SK-N-MC (cell line): ENCODE measurements around the gene HNRNPH2.

Source experiments
- DNase-seq: peaks from one replicate; pipeline ENCODE4 v3.0.0-alpha.2; 2011; ENCODE audit warnings: low read depth, low spot score
- H3K27ac ChIP-seq: fragments of 200-600 bp; sonication (generic); 2 replicates; pipeline ENCODE4 v1.5.1; 2016; ENCODE audit warnings: mixed run types
- H3K36me3 ChIP-seq: fragments of 200-600 bp; sonication (generic); 2 replicates; pipeline ENCODE4 v1.6.1; 2017; ENCODE audit warnings: antibody characterized with exemption, low read length, mixed read lengths; ENCODE audit not compliant: insufficient read depth
- H3K4me3 ChIP-seq: fragments of 200-600 bp; sonication (generic); 2 replicates; pipeline ENCODE4 v1.5.1; 2016
- H3K9ac ChIP-seq: fragments of 200-600 bp; sonication (generic); 2 replicates; pipeline ENCODE4 v1.8.0; 2017; ENCODE audit warnings: mixed run types, mixed read lengths; ENCODE audit not compliant: insufficient read length
- H3K9me3 ChIP-seq: fragments of 200-600 bp; sonication (generic); 2 replicates; pipeline ENCODE4 v1.6.1; 2017; ENCODE audit warnings: low read depth, mild to moderate bottlenecking, antibody characterized with exemption, low read length, moderate library complexity, mixed read lengths
- EZH2 ChIP-seq: fragments of 200-600 bp; sonication (generic); IDR thresholded peaks from one replicate; pipeline ENCODE4 v1.6.1; 2017; ENCODE audit warnings: antibody characterized with exemption
- FOXP2 ChIP-seq: optimal IDR thresholded peaks from 2 replicates; pipeline ENCODE3; 2011; ENCODE audit warnings: mild to moderate bottlenecking, moderate library complexity; ENCODE audit not compliant: insufficient read depth; ENCODE audit errors: extremely low read length, control extremely low read depth
- POLR2AphosphoS5 ChIP-seq: IDR thresholded peaks from 2 replicates; pipeline ENCODE4 v1.6.1; 2012; ENCODE audit warnings: mild to moderate bottlenecking, low read depth, low read length, borderline replicate concordance

Gene HNRNPH2, protein sequence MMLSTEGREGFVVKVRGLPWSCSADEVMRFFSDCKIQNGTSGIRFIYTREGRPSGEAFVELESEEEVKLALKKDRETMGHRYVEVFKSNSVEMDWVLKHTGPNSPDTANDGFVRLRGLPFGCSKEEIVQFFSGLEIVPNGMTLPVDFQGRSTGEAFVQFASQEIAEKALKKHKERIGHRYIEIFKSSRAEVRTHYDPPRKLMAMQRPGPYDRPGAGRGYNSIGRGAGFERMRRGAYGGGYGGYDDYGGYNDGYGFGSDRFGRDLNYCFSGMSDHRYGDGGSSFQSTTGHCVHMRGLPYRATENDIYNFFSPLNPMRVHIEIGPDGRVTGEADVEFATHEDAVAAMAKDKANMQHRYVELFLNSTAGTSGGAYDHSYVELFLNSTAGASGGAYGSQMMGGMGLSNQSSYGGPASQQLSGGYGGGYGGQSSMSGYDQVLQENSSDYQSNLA

DNA sequence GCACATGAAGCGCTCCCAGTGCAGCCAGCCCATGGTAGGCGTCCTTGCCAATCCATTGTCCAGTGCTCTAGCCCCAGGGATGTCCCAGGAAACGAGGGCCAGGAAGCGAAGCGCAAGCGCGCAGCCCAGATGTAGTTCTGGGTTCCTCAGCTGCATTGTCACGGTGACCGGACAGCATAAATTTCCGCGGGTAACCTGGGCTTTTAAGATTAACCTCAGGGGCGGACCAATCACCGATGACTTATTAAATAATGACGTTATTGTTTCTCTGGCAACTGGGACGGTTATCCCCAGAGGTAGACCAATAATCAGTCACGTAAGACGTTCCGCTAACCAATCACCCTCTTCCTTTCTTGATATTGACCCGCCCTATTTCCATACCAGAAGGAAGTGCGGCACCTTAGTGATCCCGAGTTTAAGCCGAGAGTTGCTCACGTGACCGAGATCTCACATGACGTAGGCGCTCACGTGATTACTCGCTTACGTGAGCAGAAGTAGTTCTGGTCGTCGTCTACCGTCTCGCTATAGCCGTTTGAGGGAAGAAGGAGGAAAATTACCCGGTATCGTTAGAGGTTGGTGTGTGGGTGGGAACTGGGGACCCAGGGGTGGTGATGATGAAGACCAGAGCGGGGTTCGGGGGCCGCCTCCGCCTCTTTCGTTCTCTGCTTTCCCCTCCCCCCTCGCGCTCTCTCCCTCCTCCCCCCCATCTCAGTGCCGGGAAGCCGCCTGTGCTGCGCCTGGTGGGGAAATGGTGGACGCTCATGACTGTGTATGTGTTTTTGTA, at the start of gene HNRNPH2, which contains the start of gene GLA:
TSS of gene HNRNPH2 (plus strand) at position 475 of the 784 bp plus-strand sequence. CDS start 3,767 bp downstream, outside the sequence.
TSS of gene GLA (minus strand) at position 178 of the 784 bp plus-strand sequence. CDS start at position 156, 22 bp downstream.
- peak; percentile 56; the same call in 1 of the 2 replicates for TF ChIP-seq POLR2AphosphoS5
- no peak for TF ChIP-seq FOXP2
- TF ChIP-seq EZH2 = no peak
- peaks cover 14% of the 10 kb centered on the region; the same call in 1 of the 2 replicates for H3K36me3 ChIP-seq
- H3K27ac ChIP-seq = peak within 1 kb of the TSS; percentile 93
- H3K9me3 ChIP-seq = no peaks in the 10 kb centered on the region
- H3K9ac ChIP-seq = peak within 1 kb of the TSS; percentile 95
- peak; percentile 95 for DNase-seq
- H3K4me3 ChIP-seq = peak within 1 kb of the TSS; percentile 89

DNA sequence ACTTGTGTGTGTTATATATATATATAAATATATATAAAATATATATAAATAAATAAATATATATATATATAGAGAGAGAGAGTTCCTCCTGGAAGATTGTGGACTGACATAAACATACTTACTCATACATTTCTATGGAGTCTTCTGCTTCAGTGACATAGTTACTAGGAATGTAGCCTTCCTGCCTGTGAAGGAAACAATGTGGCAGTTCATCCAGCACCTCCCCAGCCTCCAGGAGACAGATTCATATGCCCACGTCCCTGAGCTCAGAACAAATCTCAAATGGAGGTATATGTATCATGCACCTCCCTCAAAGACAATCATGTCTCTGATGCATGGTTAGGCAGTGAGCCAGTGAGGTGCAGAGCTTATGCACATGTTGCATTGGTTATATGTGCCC, 48.1 kb upstream of the HNRNPH2 start:
- H3K9ac ChIP-seq = no peak overlapping the region
- no peaks in the 10 kb centered on the region for H3K36me3 ChIP-seq
- no peaks in the 10 kb centered on the region for H3K9me3 ChIP-seq
- no peak for DNase-seq
- H3K27ac ChIP-seq = no peak overlapping the region
- TF ChIP-seq FOXP2 = no peak
- no peak for TF ChIP-seq POLR2AphosphoS5
- TF ChIP-seq EZH2 = no peak
- H3K4me3 ChIP-seq = no peak overlapping the region

DNA sequence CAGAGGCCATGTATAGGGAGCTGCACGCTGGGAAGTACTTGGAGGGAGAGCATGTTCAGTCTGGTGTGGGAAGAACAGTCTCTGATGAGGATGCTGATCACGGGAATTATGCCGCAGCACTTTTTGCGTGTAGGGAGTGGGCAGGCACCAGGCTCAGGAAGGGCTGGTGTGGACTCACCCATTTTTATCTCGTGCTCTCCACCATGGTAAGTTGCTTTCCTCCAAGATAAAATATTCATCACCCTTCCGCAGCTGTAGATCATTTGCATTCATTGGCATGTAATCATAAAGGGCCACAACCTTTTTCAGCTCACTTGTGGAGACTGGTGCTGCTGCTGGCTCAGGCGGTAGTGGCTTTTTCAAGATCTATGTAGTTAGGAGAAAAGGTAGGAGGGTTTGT, 47.6 kb upstream of the HNRNPH2 start:
- Histone ChIP-seq H3K9me3 (no peaks in the 10 kb centered on the region), H3K9ac (no peak overlapping the region), H3K36me3 (no peaks in the 10 kb centered on the region), H3K27ac (no peak overlapping the region), H3K4me3 (no peak overlapping the region)
- DNase-seq = no peak
- TF ChIP-seq FOXP2 (no peak), POLR2AphosphoS5 (no peak), EZH2 (no peak)

DNA sequence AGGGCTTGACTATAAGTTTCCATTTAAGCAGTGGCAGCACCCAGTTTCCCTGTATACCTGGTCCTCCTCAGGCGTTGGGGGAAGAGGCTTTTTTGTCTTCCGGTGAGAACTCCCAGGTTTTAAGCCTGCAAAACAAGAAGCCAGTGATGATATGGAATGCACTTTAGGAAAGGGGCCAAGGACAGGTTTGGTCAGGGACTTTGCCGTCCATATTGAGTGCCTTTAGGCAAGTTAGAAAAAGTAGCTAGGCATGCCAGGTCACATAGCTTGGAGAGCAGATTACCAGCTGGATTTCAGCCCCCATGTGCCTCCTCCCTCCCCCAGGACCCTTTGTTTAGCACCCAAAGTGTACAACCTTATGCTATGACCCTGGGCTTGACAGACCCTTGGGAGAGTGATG, 45.9 kb upstream of the HNRNPH2 start:
- no peak for TF ChIP-seq FOXP2
- no peak for TF ChIP-seq EZH2
- TF ChIP-seq POLR2AphosphoS5 = no peak
- DNase-seq = no peak

DNA sequence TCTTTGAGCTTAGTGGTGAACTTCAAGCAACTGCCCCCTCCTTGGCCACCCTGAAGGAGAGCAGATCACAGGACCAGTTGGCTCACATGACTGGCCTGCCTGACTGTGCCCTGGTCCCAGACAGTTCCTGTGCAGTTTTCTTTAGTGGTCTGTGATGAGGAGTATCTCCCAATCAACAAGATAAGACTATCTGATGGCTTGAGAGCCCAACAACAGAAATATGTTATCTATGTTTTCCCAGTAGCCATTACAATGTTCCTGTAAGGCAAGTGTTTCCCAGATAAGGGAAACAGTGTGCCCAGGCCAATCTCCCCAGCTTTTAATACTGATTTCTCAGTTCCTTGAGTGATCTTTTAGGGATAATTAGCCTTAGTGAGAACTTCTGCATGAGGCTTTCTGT, 45.3 kb upstream of the HNRNPH2 start:
- no peak for DNase-seq
- Histone ChIP-seq H3K9ac (no peak overlapping the region), H3K9me3 (no peaks in the 10 kb centered on the region), H3K27ac (no peak overlapping the region), H3K4me3 (no peak overlapping the region), H3K36me3 (no peaks in the 10 kb centered on the region)
- TF ChIP-seq EZH2 (no peak), FOXP2 (no peak), POLR2AphosphoS5 (no peak)

More for the DNA sequence above, 45.9 kb upstream of the HNRNPH2 start:
- no peaks in the 10 kb centered on the region for H3K9me3 ChIP-seq
- H3K27ac ChIP-seq = no peak overlapping the region
- no peaks in the 10 kb centered on the region for H3K36me3 ChIP-seq
- H3K9ac ChIP-seq = no peak overlapping the region
- H3K4me3 ChIP-seq = no peak overlapping the region

DNA sequence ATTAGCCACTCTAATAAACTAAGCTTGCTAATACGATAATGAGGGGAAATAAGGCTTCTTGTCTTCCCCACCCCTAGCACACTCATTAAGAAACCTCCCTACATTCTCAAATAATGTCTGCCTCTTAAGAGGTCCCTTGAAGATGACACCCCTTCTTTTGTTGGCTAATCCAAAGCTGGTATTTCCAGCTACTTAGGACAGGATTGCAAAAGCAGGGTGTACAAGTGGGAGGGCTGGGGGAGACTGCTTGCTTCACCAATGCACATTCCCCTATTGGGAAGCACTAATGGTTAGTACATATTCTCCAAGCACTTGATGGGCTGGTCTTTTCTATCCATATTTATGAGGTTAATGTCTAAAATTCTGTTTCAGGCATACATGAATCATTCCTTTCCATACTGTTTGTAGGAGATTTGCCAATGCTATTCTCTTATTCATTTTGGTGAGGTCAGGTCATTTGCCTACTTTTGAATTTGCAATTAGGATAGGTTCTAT, 42.7 kb upstream of the HNRNPH2 start:
- Histone ChIP-seq H3K27ac (no peak overlapping the region), H3K9ac (no peak overlapping the region), H3K4me3 (no peak overlapping the region), H3K36me3 (no peaks in the 10 kb centered on the region), H3K9me3 (no peaks in the 10 kb centered on the region)
- no peak for TF ChIP-seq EZH2
- TF ChIP-seq POLR2AphosphoS5 = no peak
- TF ChIP-seq FOXP2 = no peak
- no peak for DNase-seq

DNA sequence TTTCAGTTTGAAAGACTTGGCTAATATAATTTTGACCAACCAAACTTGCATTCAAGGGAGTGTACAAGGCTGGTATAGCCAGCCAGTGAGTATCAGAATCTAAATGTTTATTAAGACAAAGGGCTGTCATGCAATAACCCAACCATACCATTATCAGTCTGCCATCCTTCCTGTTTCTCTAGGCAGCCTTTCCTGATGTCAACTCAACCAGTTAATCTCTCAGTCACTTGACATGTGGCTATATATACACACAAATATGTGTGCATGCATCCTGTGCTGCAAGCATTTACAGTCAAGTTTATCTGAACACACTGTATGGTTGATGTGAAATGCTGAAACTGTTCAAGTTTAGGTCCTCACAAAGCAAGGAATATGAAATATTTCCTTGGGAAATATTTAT, 39.2 kb upstream of the HNRNPH2 start:
- H3K27ac ChIP-seq = no peak overlapping the region
- no peak overlapping the region for H3K9ac ChIP-seq
- DNase-seq = no peak
- no peaks in the 10 kb centered on the region for H3K36me3 ChIP-seq
- no peaks in the 10 kb centered on the region for H3K9me3 ChIP-seq
- no peak overlapping the region for H3K4me3 ChIP-seq
- TF ChIP-seq EZH2 = no peak
- no peak for TF ChIP-seq FOXP2
- no peak for TF ChIP-seq POLR2AphosphoS5

DNA sequence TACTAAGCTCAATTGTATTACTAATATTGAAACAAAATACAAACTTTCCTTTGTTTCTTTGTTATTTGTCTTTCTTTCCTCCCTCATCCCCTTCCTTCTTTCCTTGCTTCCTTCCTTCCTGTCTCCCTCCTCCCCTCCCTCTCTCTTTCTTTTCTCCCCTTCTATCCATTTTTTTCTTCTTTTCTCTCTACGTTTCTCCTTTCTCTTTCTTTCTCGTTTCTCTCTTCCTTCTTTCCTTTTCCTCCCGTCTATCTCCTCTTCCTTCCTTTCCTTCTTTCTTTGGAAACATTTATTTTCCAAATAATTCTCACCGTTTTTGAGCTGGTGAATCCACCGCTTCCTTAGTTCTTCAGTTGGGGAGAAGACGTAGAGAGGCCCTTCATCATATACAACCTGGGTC, 38.3 kb upstream of the HNRNPH2 start:
- no peak overlapping the region for H3K4me3 ChIP-seq
- H3K9me3 ChIP-seq = no peaks in the 10 kb centered on the region
- H3K36me3 ChIP-seq = no peaks in the 10 kb centered on the region
- DNase-seq = no peak
- no peak overlapping the region for H3K9ac ChIP-seq
- no peak overlapping the region for H3K27ac ChIP-seq
- TF ChIP-seq FOXP2 (no peak), EZH2 (no peak), POLR2AphosphoS5 (no peak)
